Activated T-helper 1 cell treated with anti-CD3 and anti-CD28 coated beads, Interleukin-12 subunit alpha, Interleukin-12 subunit beta, Interleukin-2, Interleukin-4 antibody, amounts not matched to agents 30 ng/mL and 10 ng/mL and 1 ng/mL, durations not matched to agents 14 hours and 24 hours and 36 hours (primary cell): ENCODE measurements around the gene AVPR2. TPM values are rescaled to one million over a fixed set of nuclear protein-coding genes. Genes with fewer than 3 reads are reported as not detected.
A peak's percentile ranks its signal among the peaks of the same experiment; 100 is the strongest.

Experiments used
- DNase-seq: peaks from one replicate; pipeline ENCODE4 v3.0.0; 2021; ENCODE audit warnings: low spot score
- H3K27ac Mint-ChIP-seq: one replicate; pipeline ENCODE4 v1.8.0; 2021; ENCODE audit warnings: mild to moderate bottlenecking, mixed read lengths
- H3K27me3 Mint-ChIP-seq: one replicate; pipeline ENCODE4 v1.8.0; 2022; ENCODE audit warnings: mild to moderate bottlenecking, moderate library complexity, mixed read lengths; ENCODE audit not compliant: insufficient read depth
- H3K36me3 Mint-ChIP-seq: one replicate; pipeline ENCODE4 v1.8.0; 2021; ENCODE audit warnings: low read depth, mixed read lengths
- H3K4me1 Mint-ChIP-seq: one replicate; pipeline ENCODE4 v1.8.0; 2021; ENCODE audit warnings: low read depth, mixed read lengths
- H3K4me3 Mint-ChIP-seq: one replicate; pipeline ENCODE4 v1.8.0; 2021; ENCODE audit warnings: mild to moderate bottlenecking, moderate library complexity, mixed read lengths
- H3K9me3 Mint-ChIP-seq: one replicate; pipeline ENCODE4 v1.8.0; 2021; ENCODE audit warnings: mixed read lengths
- intact Hi-C: fragments of 100-400 bp; cut with micrococcal nuclease; formaldehyde crosslinking; loops from one replicate; pipeline ENCODE4 v1.15.1; 2024
- total RNA-seq: library from RNA; stranded (reverse); gene quantifications from 2 replicates; pipeline ENCODE4 v1.2.3, GENCODE V29; 2022

The AVPR2 gene
- not detected in 2 replicates for total RNA-seq

- Mint-ChIP-seq H3K27ac (peak within 1 kb of the TSS; percentile 65), H3K9me3 (no peaks in the 10 kb centered on the region), H3K4me1 (peaks cover 29% of the 10 kb centered on the region), H3K36me3 (peaks cover 2% of the 10 kb centered on the region), H3K4me3 (peak within 1 kb of the TSS; percentile 39), H3K27me3 (no peaks in the 10 kb centered on the region)
- intact Hi-C loops, result loop anchor here (5.0 kb wide), 1 partner anchor 77 kb away; no protein-coding TSS in a partner anchor
- no peak for DNase-seq
Measured at GRCh38 chrX:153903991-153904957, at the start of gene AVPR2. Gene AVPR2, plus strand, starts transcription at chrX:153904673. Its CDS starts 473 bp downstream, at chrX:153905146.

GRCh38 chrX:153854702-153855101, 49.8 kb upstream of the AVPR2 start:
- Mint-ChIP-seq H3K27ac (no peak overlapping the region), H3K9me3 (no peaks in the 10 kb centered on the region), H3K4me3 (no peak overlapping the region), H3K4me1 (no peaks in the 10 kb centered on the region), H3K27me3 (peaks cover 16% of the 10 kb centered on the region), H3K36me3 (no peaks in the 10 kb centered on the region)
- intact Hi-C loops, result no loop called here
- DNase-seq, result no peak

GRCh38 chrX:153857348-153857903, 47.0 kb upstream of the AVPR2 start:
- Mint-ChIP-seq H3K4me3 (no peak overlapping the region), H3K27me3 (peaks cover 10% of the 10 kb centered on the region), H3K36me3 (no peaks in the 10 kb centered on the region), H3K4me1 (no peaks in the 10 kb centered on the region), H3K27ac (no peak overlapping the region), H3K9me3 (no peaks in the 10 kb centered on the region)
- DNase-seq, result no peak
- intact Hi-C loops, result no loop called here

- no peaks in the 10 kb centered on the region for H3K36me3 Mint-ChIP-seq
- H3K27ac Mint-ChIP-seq, result no peak overlapping the region
- DNase-seq, result no peak
- intact Hi-C loops, result no loop called here
- H3K27me3 Mint-ChIP-seq, result peaks cover 5% of the 10 kb centered on the region
- no peaks in the 10 kb centered on the region for H3K9me3 Mint-ChIP-seq
- H3K4me3 Mint-ChIP-seq, result no peak overlapping the region
- no peaks in the 10 kb centered on the region for H3K4me1 Mint-ChIP-seq
Measured at GRCh38 chrX:153861151-153861550, 43.3 kb upstream of the AVPR2 start.

GRCh38 chrX:153861733-153862310, 42.7 kb upstream of the AVPR2 start:
- Mint-ChIP-seq H3K4me3 (no peak overlapping the region), H3K4me1 (no peaks in the 10 kb centered on the region), H3K9me3 (no peaks in the 10 kb centered on the region), H3K36me3 (no peaks in the 10 kb centered on the region), H3K27ac (no peak overlapping the region), H3K27me3 (peaks cover 5% of the 10 kb centered on the region)
- DNase-seq, result no peak
- intact Hi-C loops, result no loop called here

- Mint-ChIP-seq H3K4me1 (no peaks in the 10 kb centered on the region), H3K4me3 (no peak overlapping the region), H3K36me3 (no peaks in the 10 kb centered on the region), H3K9me3 (no peaks in the 10 kb centered on the region), H3K27me3 (peaks cover 5% of the 10 kb centered on the region), H3K27ac (no peak overlapping the region)
- DNase-seq, result no peak
- intact Hi-C loops, result no loop called here
Measured at GRCh38 chrX:153862369-153863250, 41.9 kb upstream of the AVPR2 start.

- no peaks in the 10 kb centered on the region for H3K4me1 Mint-ChIP-seq
- H3K4me3 Mint-ChIP-seq, result no peak overlapping the region
- no peak overlapping the region for H3K27ac Mint-ChIP-seq
- peaks cover 5% of the 10 kb centered on the region for H3K27me3 Mint-ChIP-seq
- no peaks in the 10 kb centered on the region for H3K9me3 Mint-ChIP-seq
- no peak for DNase-seq
- H3K36me3 Mint-ChIP-seq, result no peaks in the 10 kb centered on the region
- intact Hi-C loops, result no loop called here
Measured at GRCh38 chrX:153863251-153863991, 41.1 kb upstream of the AVPR2 start.

GRCh38 chrX:153864101-153864500, 40.4 kb upstream of the AVPR2 start:
- no peaks in the 10 kb centered on the region for H3K36me3 Mint-ChIP-seq
- no peak overlapping the region for H3K27ac Mint-ChIP-seq
- no peak overlapping the region for H3K4me3 Mint-ChIP-seq
- H3K9me3 Mint-ChIP-seq, result no peaks in the 10 kb centered on the region
- H3K4me1 Mint-ChIP-seq, result no peaks in the 10 kb centered on the region
- H3K27me3 Mint-ChIP-seq, result peaks cover 3% of the 10 kb centered on the region
- no peak for DNase-seq
- intact Hi-C loops, result no loop called here

GRCh38 chrX:153864561-153865320, 39.7 kb upstream of the AVPR2 start:
- no peaks in the 10 kb centered on the region for H3K4me1 Mint-ChIP-seq
- intact Hi-C loops, result no loop called here
- H3K36me3 Mint-ChIP-seq, result no peaks in the 10 kb centered on the region
- no peaks in the 10 kb centered on the region for H3K27me3 Mint-ChIP-seq
- no peak overlapping the region for H3K4me3 Mint-ChIP-seq
- DNase-seq, result no peak
- H3K9me3 Mint-ChIP-seq, result no peaks in the 10 kb centered on the region
- H3K27ac Mint-ChIP-seq, result no peak overlapping the region

- no peak overlapping the region for H3K27ac Mint-ChIP-seq
Measured at GRCh38 chrX:153865321-153865580, 39.2 kb upstream of the AVPR2 start.

GRCh38 chrX:153865685-153866084, 38.8 kb upstream of the AVPR2 start:
- no peak for DNase-seq
- H3K36me3 Mint-ChIP-seq, result no peaks in the 10 kb centered on the region
- H3K4me3 Mint-ChIP-seq, result no peak overlapping the region
- no peaks in the 10 kb centered on the region for H3K27me3 Mint-ChIP-seq
- H3K9me3 Mint-ChIP-seq, result no peaks in the 10 kb centered on the region
- H3K4me1 Mint-ChIP-seq, result no peaks in the 10 kb centered on the region
- intact Hi-C loops, result no loop called here
- H3K27ac Mint-ChIP-seq, result no peak overlapping the region

More at GRCh38 chrX:153865321-153865580, 39.2 kb upstream of the AVPR2 start:
- H3K36me3 Mint-ChIP-seq, result no peaks in the 10 kb centered on the region
- no peaks in the 10 kb centered on the region for H3K9me3 Mint-ChIP-seq
- H3K27me3 Mint-ChIP-seq, result no peaks in the 10 kb centered on the region
- DNase-seq, result no peak
- intact Hi-C loops, result no loop called here
- no peaks in the 10 kb centered on the region for H3K4me1 Mint-ChIP-seq
- H3K4me3 Mint-ChIP-seq, result no peak overlapping the region
